Hippocampal formation (tissue), 2 donors: Measurements from ENCODE around the gene SMIM41.

Experiments
- DNase-seq, 2 donors: peaks; one replicate each; lab custom pipeline; 2025; lab: John Stamatoyannopoulos, UW

SMIM41 gene

DNA sequence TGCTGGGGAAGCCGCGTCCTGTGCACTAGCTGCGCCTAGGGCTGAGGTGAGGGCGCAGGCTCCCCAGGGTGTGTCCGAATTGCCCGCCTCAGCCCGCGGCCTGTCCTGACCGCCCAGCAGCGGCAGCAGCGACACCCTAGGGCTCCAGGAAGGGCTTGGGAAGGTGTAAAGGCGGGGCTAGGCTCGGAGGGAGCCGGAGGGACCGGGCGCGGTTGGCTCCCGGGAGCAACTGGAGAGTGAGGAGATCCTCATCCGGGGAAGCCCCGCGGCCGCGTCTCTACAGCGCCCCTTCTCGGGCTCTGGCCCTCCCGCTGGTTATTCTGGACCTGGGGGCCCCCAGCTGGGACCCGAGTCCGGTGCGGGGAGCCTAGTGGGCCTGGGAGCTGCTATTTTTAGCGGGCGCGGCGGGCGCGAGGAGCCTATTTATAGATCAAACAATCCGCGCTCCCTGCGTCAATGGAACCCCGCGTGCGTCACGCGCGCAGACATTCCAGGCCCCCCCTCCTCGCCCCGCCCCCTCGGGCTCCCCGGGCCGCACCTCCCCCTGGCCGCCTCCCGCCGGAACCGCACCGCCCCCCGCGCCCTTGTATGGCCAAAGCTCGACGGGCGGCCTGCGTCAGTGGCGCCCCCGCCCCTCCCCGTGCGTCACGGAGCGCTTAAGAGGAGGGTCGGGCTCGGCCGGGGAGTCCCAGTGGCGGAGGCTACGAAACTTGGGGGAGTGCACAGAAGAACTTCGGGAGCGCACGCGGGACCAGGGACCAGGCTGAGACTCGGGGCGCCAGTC, 28.6 kb upstream of the SMIM41 start, which contains the start of gene NR4A1:
NR4A1 (plus strand) TSS at position 685 of the 784 bp plus-strand sequence. CDS start 2,887 bp downstream, outside the sequence.
- DNase-seq: peak; percentile 72 to 83

- DNase-seq: no peak
Measured at GRCh38 chr12:52052468-52053186, 26.9 kb upstream of the SMIM41 start.

DNA sequence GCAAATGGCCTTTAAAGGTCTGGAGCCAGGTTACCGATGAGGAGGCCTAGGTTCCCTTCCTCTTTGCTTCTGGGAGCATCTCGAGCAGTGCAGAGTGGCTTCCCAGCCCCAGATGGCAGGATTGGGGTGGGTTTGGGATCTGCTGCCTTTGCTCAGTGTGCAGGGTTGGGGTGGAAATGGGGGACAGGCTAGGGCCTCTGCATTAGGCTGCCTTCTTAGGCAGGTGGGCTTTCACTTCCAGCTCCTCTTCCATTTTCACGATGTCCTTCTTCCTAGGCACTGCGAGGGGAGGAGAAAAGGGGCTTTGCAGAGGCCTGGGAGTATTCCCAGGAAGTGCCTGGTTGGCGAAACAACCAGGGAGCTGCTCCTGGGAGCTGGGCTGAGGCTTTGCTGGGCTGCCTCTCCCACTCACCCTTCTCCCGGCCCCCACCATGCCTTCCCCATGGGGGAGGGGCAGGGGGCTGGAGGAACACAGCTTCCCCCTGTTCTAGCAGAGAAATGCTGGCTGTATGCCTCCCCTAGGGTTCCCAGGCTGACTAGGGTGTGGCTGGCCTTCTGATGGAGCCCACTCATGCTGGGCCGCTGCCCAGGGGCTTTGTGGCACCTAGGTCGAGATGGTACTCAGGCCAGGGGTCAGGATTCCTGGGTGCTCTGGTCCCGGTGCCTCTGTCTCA, 25.8 kb upstream of the SMIM41 start:
- no peak for DNase-seq

DNA sequence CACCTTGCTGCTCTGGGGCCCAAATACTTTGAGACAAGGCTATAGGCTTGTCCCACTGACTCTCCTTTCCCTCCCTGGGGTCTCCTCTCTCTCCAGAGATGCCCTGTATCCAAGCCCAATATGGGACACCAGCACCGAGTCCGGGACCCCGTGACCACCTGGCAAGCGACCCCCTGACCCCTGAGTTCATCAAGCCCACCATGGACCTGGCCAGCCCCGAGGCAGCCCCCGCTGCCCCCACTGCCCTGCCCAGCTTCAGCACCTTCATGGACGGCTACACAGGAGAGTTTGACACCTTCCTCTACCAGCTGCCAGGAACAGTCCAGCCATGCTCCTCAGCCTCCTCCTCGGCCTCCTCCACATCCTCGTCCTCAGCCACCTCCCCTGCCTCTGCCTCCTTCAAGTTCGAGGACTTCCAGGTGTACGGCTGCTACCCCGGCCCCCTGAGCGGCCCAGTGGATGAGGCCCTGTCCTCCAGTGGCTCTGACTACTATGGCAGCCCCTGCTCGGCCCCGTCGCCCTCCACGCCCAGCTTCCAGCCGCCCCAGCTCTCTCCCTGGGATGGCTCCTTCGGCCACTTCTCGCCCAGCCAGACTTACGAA, 25.2 kb upstream of the SMIM41 start:
- DNase-seq: no peak

GRCh38 chr12:52054833-52055730, 24.4 kb upstream of the SMIM41 start:
- no peak for DNase-seq

- peak; percentile 60 to 68 for DNase-seq
Measured at GRCh38 chr12:52055731-52056711, 23.5 kb upstream of the SMIM41 start.

DNA sequence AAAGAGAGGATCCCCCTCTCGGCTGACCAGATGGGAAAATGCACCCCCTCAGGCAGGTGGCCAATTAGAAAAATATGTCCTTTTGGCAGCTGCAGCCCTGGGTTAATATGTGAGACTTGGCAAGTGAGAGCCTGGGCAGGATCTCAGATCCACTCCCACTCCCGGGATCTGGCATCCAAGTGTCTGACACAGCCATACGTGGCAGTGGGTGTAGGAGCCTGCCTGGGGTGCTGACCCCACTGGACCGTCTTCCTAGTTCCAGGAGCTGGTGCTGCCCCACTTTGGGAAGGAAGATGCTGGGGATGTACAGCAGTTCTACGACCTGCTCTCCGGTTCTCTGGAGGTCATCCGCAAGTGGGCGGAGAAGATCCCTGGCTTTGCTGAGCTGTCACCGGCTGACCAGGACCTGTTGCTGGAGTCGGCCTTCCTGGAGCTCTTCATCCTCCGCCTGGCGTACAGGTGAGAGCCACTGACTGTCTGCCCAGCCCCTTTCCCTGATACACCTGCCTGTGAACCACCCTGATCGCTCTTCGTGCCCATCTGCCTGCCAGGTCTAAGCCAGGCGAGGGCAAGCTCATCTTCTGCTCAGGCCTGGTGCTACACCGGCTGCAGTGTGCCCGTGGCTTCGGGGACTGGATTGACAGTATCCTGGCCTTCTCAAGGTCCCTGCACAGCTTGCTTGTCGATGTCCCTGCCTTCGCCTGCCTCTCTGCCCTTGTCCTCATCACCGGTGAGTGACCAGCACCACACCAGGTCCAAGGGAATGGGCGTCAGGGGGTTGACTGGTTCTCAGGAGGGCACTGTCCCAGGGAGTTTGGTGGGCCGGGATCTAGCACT, 22.5 kb upstream of the SMIM41 start:
- DNase-seq: no peak

- no peak for DNase-seq
Measured at GRCh38 chr12:52057638-52058576, 21.6 kb upstream of the SMIM41 start.

DNA sequence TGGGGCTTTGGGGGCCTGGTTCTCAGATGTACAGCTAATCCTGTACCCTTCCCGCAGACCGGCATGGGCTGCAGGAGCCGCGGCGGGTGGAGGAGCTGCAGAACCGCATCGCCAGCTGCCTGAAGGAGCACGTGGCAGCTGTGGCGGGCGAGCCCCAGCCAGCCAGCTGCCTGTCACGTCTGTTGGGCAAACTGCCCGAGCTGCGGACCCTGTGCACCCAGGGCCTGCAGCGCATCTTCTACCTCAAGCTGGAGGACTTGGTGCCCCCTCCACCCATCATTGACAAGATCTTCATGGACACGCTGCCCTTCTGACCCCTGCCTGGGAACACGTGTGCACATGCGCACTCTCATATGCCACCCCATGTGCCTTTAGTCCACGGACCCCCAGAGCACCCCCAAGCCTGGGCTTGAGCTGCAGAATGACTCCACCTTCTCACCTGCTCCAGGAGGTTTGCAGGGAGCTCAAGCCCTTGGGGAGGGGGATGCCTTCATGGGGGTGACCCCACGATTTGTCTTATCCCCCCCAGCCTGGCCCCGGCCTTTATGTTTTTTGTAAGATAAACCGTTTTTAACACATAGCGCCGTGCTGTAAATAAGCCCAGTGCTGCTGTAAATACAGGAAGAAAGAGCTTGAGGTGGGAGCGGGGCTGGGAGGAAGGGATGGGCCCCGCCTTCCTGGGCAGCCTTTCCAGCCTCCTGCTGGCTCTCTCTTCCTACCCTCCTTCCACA, 20.7 kb upstream of the SMIM41 start:
- DNase-seq: peak; percentile 36 to 54

- no peak for DNase-seq
Measured at GRCh38 chr12:52059582-52060497, 19.7 kb upstream of the SMIM41 start.

DNA sequence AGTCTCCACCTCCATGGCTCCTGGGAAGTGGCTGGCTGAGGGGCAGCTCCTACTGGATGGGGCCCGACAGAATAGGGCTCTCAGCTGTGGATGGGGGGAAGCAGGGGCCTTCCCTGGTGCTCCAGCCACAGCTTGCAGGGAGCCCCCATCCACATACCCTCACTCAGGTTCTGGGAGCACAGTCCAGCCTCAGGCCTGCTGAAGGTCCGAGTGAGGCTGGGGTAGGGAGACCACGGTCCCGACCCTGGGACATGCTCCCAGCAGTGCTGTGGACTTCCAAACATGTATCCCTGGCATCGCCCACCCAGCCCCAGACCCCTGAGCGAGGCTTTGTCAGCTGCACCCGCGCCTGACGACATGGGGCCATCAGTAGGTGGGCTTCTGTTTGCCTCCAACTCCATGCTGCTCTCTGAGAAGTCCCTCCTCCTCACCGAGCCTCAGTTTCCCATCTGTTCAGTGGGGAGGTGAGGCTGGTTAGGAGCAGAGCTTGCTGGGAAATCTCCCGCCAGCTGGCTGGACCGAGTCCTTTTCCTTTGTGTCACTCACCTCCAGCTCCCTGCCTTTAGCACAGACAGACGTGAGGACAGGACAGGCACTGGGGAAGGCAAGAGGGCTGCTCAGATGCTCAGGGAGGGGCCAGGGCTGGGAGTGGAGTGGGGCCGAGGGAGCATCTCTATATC, 18.9 kb upstream of the SMIM41 start:
- no peak for DNase-seq

DNA sequence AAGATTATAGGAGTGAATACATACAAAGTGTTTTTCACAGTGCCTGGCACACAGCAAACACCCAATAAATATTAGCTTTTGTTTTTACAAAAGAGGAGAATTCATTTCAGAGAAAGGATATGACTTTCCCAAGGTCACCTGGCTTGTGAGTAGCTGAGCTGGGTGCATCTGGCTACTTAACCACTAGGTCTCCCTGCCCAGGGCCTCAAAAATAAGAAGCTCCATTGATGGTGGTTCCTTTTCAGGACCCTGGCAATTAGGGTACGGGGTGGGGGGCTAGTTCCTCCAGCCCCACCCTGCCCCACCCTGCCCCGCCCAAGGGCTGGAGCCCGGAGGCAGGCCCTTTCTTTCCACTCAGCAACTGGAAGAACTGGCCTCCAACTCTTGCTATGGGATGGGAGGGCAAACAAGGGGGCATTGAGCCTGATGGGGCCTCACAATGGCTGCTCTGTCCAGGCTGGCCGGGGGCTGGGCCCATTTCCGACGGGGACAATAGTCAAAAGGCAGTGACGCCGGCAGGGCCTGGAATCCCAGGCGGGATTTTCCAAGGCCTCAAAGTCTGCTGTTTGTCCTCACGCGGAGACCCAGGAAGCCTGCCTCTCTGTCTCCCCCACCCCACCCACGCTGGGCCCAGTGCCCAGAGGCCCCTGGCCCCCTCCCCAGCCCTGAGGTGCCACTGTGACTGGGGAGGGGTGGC, 17.9 kb upstream of the SMIM41 start:
- DNase-seq: peak; percentile 92 to 94

- DNase-seq: no peak
Measured at GRCh38 chr12:52062167-52063081, 17.1 kb upstream of the SMIM41 start.
